Right lobe of liver (tissue), 4 donors: ENCODE results near the gene SPN.
"Not testable (repeated sequence)": the region's sequence is repeated elsewhere in the genome, so short reads cannot be mapped to it uniquely, and the experiment has no call there.

Experiments
- POLR2A ChIP-seq: fragments of 450-650 bp; IDR thresholded peaks from one replicate; pipeline ENCODE4 v1.6.1; 2017; ENCODE audit warnings: antibody characterized with exemption, mild to moderate bottlenecking
- TF ChIP-seq, protein P1 (sequence below), 4 donors: fragments of 200-600 bp in 3 of 4; fragments of 450-650 bp in 1 of 4; IDR thresholded peaks; one replicate each; pipeline versions ENCODE4 v1.5.1 to v1.8.0; 2016 to 2022; ENCODE audit warnings: antibody characterized with exemption in 4 of 4, mild to moderate bottlenecking in 2 of 4
- donor health status: DM: no; HTN: no; CAD: no.
- donor health status: DM: no; HTN: no; CAD: no.
- donor health status: DM: no; HTN: yes; CAD: no.

DNA sequence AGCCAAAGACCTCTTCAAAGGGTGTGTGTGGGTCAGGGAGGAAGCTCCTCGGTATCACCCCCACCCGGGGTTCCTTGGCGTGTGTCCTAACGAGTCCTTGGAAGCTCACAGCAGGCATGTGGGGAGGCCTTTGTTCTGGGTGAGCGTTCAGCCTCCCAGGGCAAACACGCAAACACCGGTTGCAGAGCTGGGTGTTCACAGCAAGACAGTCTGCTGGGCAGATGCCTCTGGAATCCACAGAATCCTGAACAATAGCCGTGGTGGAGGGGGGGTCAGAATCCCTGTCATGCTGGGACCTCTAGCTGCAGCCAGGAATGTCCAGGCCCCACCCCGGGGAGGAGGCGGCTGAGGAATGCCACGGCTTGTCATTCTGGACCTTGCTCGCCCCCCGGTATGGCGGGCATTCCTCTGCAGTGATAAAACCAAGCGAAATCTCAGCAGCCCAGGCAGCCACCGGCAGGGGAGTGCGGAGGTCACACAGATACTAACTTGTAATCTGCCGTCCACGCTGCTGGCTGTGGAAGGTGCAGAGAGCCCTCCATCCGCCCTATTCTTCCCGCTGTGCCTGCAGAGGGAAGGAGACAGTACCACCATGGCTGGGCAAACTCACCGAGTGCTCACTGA is 48.2 kb upstream of the SPN start:
- TF ChIP-seq, protein P1, sequence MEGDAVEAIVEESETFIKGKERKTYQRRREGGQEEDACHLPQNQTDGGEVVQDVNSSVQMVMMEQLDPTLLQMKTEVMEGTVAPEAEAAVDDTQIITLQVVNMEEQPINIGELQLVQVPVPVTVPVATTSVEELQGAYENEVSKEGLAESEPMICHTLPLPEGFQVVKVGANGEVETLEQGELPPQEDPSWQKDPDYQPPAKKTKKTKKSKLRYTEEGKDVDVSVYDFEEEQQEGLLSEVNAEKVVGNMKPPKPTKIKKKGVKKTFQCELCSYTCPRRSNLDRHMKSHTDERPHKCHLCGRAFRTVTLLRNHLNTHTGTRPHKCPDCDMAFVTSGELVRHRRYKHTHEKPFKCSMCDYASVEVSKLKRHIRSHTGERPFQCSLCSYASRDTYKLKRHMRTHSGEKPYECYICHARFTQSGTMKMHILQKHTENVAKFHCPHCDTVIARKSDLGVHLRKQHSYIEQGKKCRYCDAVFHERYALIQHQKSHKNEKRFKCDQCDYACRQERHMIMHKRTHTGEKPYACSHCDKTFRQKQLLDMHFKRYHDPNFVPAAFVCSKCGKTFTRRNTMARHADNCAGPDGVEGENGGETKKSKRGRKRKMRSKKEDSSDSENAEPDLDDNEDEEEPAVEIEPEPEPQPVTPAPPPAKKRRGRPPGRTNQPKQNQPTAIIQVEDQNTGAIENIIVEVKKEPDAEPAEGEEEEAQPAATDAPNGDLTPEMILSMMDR (IDR thresholded peaks at IDR 0.05), result not testable (repeated sequence)
- TF ChIP-seq POLR2A, result not testable (repeated sequence)
